NCI-H345 (cell line): ENCODE measurements around the gene EGLN1.
A peak's percentile ranks its signal among the peaks of the same experiment; 100 is the strongest.

ENCODE experiments used
- DNase-seq: peaks from one replicate; lab custom pipeline; 2025; lab: John Stamatoyannopoulos, UW

EGLN1 gene

DNA sequence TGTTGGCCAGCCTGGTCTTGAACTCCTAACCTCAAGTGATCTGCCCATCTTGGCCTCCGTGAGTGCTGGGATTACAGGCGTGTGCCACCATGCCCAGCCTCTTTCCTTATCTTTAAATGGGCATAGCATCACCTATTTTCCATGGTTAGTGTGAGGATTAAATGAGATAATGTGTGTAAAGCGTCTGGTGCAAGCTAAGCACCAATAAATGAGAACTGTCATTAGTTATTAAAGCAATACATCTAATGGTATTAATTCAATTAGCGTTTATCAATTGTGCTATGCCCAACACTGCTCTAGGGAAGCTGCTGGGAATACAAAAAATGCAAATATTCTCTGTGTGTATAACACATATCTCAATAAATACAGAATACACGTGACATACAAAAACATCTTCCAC is 94.5 kb downstream of the EGLN1 start:
- no peak for DNase-seq

DNA sequence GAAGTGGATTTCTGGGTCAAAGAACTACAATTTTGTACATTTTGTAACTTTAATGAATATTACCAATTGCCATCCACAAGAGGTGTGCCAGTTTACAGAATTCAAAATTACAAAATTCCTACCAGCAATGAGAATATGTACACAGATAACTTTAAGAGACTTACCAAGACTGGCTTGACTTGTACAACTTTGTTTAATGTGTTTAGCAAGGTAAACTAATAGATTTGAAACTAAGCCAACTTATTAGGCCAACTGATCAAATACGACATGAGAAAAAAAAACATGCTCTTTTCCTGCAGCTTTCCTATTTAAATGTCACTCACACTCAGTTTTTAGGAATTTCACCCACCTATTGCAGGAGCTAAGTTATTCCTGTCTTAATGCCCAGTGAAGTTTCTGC is 95.8 kb downstream of the EGLN1 start:
- no peak for DNase-seq

DNA sequence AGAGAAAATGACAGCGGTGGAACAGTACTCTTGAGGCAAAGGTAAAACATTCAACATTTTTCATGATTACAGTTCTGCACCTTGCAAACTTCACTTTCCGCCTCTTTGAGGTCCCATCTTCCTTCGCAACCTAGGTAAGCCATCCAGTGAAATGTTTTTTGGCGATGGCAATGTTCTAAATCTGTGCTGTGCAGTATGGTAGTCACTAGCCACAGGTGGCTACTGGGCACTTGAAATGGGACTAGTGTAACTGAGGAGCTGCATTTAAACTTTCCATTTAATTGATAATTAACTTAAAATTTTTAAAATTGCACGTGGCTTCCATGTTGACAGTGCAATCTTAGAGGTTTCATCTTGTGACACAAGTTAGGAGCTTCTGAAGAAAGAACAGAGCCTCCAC is 97.4 kb downstream of the EGLN1 start:
- DNase-seq, result no peak

DNA sequence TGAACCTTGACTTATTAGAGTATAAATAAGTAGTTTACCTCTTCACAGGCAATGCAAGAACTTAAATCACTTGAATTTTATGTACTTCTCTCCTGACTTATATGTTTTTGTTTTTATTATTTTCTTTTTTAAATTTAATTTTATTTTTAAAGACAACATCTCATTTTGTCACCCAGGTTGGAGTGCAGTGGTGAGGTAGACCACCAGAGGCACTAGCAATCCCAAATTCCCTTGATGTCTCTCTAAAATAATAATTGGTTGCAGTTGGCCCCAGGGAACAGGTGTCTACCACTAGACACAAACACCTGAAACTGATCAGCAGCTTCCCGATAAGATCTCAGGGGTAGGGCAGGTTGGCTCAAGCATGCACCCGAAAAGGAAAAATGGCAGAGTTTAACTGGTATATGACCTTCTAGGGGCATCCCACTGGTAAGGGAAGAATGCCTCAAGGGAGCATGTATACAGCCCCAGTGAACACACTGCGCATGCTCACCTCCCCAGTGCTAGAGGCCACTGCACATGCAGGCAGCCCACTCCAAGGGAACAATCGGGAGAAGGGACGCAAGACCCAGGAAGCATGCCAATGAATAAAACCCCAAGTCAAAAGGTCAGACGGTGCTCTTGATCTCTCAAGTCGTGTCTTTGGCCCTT is 99.1 kb downstream of the EGLN1 start:
- DNase-seq, result no peak

DNA sequence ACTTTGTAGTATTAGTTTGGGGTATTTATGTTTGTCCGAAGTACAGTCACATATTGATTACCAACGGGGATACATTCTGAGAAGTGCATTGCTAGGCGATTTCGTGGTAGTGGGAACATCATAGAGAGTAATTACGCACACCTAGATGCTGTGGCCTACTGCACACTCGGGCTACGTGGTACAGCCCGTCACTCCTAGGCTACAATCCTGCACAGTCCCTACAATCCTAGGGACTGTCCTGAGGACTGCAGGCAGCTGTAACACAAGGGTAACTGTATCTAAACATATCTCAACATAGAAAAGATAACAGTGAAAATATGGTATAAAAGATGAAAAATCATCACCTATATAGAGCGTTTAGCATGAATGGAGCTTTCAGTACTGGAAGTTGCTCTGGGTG is 103.0 kb downstream of the EGLN1 start:
- DNase-seq, result no peak

DNA sequence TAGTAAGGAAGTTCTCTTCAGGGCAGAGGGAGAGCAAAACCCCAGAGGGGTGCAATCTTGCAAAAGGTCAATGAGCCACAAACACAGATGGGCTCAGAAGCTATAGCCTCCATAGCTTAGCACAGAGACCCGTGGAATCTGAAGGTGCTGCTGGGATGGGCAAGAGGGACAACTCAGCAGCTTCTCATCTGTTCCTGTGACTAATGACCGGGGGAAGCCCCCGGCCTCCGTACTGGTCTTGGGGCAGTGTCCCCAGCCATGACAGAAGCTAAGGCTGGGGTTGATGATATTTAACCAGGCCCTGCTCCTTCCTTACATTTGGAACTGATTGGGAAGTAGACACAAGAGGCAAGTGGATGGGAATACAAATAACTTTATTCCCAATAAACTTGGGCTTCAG is 103.5 kb downstream of the EGLN1 start:
- no peak for DNase-seq

DNA sequence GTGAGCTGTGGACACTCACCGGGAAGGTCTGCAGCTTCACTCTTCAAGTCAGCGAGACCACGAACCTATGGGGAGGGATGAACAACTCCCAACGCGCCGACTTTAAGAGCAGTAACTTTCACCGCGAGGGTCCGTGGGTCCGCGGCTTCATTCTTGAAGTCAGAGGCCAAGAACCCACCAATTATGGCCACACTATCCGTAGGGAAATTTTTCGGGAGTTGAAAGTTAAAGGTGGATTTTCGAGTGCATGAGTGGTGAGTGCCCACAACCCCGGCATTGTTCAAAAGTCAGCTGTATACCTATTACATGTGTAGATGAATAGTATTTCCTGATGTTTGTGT is 104.1 kb downstream of the EGLN1 start:
- DNase-seq, result no peak

DNA sequence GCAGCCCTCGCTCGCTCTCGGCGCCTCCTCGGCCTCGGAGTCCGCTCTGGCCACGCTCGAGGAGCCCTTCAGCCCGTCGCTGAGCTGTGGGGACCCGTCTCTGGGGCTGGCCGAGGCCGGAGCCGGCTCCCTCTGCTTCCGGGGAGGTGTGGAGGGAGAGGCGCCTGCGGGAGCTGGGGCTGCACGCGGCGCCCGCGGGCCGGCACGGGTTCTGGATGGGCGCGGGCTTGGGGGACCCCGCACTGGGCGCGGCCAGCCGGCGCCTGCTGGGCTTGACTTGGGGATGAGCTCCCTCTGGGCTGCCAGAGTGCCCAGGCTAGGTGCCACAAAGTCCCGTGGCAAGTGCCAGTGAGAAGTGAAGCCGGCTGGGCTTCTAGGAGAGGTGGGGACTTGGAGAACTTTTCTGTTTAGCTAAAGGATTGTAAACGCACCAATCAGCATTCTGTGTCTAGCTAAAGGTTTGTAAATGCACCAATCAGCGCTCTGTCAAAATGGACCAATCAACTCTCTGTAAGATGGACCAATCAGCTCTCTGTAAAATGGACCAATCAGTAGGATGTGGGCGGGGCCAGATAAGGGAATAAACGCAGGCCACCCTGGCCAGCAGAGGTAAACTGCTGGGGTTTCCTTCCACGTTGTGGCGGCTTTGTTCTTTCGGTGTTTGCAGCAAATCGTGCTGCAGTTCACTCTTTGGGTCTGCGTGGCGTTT is 104.6 kb downstream of the EGLN1 start:
- no peak for DNase-seq

DNA sequence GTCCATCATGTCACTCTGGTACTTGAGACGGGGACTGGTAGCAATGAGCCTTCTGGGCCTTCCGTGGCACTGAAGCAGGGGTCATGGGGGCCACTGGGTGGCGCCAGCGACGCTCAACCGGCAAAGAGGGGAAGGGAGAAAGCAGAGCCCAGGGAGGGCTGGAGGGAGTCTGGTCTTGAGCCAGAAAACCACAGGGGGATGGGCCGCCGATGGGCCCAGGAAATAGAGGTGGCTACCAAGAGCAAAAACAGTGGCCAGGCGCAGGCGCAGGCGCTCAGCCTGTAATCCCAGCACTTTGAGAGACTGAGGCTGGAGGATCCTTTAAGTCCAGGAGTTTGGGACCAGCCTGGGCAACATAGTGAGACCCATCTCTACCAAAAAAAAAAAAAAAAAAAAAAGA is 106.2 kb downstream of the EGLN1 start:
- peak; percentile 4 for DNase-seq
